ENCODE results near the gene CHRD.

DNA sequence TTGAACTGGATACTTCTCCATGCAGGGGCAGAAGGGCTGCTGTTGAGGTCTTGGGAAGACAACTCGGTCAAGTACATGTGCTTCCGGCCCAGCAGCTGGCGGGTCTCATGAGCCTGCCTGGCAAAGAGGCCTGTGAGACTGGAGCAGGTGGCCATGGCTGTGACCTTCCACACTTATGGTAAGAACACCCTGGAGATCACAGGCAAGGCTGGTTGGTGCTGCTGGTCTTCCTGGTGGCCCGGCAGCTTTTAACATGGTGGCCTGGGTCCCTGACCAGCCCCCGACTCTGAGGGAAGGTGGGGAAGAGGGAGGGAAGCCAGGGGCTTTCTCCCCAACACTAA lies 15.4 kb downstream of the CHRD start:
- TF ChIP-seq CTCF (IDR thresholded peaks at IDR 0.05) (no peak), ZFX (IDR thresholded peaks at IDR 0.05; ENCODE audit: borderline replicate concordance) (no peak)
